GM21367 (cell line): ENCODE measurements around the gene CDKN2B-AS1.

Experiments
- ATAC-seq: cut with Tn5 transposase; IDR thresholded peaks from one replicate; pipeline ENCODE4 v1.9.1; 2021; ENCODE audit not compliant: unreplicated experiment

The CDKN2B-AS1 gene

GRCh38 chr9:22114956-22115355 lies 120.4 kb downstream of the CDKN2B-AS1 start:
- ATAC-seq, result no peak

GRCh38 chr9:22116758-22117157 lies 122.2 kb downstream of the CDKN2B-AS1 start:
- no peak for ATAC-seq

GRCh38 chr9:22117511-22118384 lies 123.2 kb downstream of the CDKN2B-AS1 start:
- ATAC-seq, result no peak

DNA sequence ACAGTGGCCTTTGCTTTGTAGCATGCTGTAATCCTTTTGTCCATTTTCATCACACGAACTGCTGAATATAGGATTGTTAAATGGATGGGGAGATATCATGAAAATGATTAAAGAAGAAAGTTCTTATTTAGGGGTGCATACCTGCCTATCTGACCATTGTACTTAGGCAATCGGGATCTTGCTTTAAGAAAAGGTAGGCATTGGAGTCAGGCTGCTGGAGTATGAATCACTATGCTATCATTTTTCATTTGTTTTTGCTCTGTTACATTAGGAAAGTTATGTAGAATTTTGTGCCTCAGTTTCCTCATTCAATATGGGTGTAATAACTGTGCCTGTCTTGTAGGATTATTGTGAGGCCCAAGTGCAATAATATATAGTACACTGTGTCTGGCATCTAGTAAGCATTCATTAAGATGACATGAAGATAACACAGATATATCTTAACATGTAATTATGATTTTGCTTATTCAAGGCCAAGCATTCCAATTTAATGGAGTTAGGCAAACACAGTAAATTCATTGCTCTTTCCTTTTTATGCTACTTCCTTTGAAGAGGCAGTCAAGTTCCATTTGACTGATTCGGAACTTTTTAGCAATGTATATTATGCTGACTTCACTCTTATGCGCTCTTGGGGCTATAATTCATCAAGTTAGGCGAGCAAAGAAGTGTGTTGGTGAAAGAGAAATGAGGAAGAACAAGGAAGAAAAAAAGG lies 124.4 kb downstream of the CDKN2B-AS1 start:
- ATAC-seq, result no peak

- peak; percentile 67 for ATAC-seq
These were observed 125.0 kb downstream of the CDKN2B-AS1 start for GRCh38 chr9:22119522-22120158.

- no peak for ATAC-seq
These were observed 125.6 kb downstream of the CDKN2B-AS1 start for GRCh38 chr9:22120159-22120549.

- no peak for ATAC-seq
These were observed 126.0 kb downstream of the CDKN2B-AS1 start for GRCh38 chr9:22120595-22120994.

- ATAC-seq, result no peak
These were observed 129.8 kb downstream of the CDKN2B-AS1 start for GRCh38 chr9:22124263-22125011.

DNA sequence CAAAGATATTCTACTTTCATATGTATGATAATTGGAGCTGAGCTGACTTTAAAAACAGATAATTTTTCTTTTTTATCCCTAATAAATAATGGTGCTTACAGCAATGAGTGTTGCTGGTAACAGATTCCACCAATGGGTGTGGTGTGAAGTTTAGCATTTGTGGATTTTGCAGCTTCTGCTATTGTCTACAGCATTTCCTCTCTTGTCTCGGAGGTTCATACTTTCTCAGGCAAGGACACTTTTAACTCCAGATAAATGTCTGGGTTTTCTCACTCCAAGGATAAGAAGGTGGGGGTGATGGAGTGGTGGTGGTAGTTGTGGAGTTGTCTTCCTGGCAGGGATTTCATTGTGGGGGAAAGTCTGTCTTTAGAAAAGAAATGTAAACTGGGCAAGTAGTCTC lies 134.5 kb downstream of the CDKN2B-AS1 start:
- no peak for ATAC-seq

- ATAC-seq, result no peak
These were observed 135.0 kb downstream of the CDKN2B-AS1 start for GRCh38 chr9:22129633-22130032.

GRCh38 chr9:22131817-22132216 lies 137.2 kb downstream of the CDKN2B-AS1 start:
- no peak for ATAC-seq

- no peak for ATAC-seq
These were observed 139.8 kb downstream of the CDKN2B-AS1 start for GRCh38 chr9:22134390-22134789.

- no peak for ATAC-seq
These were observed 142.0 kb downstream of the CDKN2B-AS1 start for GRCh38 chr9:22136461-22137096.

DNA sequence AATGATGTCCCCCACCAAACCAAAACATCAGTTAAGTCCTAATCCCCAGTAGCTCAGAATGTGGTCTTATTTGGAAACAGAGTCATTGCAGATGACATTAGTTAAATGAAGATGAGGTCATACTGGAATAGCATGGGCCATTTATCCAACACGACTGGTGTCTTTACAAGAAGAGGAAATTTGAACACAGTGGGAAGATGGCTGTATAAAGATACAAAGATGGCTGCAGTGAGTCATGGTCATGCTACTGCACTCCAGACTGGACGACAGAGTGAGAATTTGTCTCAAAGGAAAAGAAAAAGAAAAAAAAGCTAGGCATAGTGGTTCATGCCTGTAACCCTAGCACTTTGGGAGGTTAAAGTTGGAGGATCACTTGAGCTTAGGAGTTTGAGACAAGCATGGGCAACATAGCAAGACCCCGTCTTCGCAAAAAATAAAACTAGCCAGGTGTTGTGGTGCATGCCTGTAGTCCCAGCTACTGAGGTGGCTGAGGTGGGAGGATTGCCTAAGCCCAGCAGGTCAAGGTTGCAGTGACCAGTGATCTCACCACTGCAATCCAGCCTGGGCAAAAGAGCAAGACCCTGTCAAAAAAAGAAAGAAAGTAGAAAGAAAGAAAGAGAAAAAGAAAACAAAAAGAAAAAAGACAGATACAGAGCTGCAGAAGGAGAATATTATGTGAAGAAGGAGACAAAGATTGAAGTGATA lies 144.5 kb downstream of the CDKN2B-AS1 start:
- ATAC-seq, result no peak

- ATAC-seq, result no peak
These were observed 147.3 kb downstream of the CDKN2B-AS1 start for GRCh38 chr9:22141908-22142307.

GRCh38 chr9:22142671-22143070 lies 148.1 kb downstream of the CDKN2B-AS1 start:
- no peak for ATAC-seq

GRCh38 chr9:22143799-22144625 lies 149.4 kb downstream of the CDKN2B-AS1 start:
- ATAC-seq, result no peak

DNA sequence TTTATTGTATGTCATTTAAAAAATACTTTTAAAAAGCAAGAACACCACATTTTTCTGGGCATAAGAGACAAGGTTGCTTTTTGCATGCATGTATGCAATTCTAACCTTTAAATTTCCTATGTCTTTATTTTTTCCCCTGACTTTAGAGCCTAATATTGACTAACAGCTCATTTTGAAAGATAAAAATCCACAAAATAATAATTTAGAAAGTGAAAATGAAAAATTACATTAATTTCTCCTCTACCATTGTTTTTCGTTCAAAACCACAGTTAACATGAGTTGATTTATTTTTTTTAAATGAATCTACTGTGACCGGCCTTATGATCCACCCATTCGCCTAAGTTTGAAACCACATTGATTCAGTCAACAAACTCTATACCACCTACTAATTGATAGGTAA lies 152.0 kb downstream of the CDKN2B-AS1 start:
- no peak for ATAC-seq
